Testis (tissue), 2 donors: Measurements from ENCODE around the gene CDK5RAP3.

Experiments
- CTCF ChIP-seq, 3 experiments: fragments of 450-650 bp in 2 of 3; fragments of 200-600 bp in 1 of 3; sonication (generic) in 1 of 3; IDR thresholded peaks; one replicate each; pipeline ENCODE4 v1.5.1; 2016 to 2019; ENCODE audit warnings: antibody characterized with exemption in 3 of 3, mild to moderate bottlenecking in 2 of 3, moderate library complexity in 1 of 3
- POLR2A ChIP-seq: fragments of 450-650 bp; IDR thresholded peaks from one replicate; pipeline ENCODE4 v1.6.1; 2017; ENCODE audit warnings: antibody characterized with exemption, mild to moderate bottlenecking, moderate library complexity

- no peak for TF ChIP-seq CTCF (IDR thresholded peaks at IDR 0.05)
- no peak for TF ChIP-seq POLR2A
Measured at GRCh38 chr17:48010193-48010592, 39.3 kb downstream of the CDK5RAP3 start.
